Fibroblast of lung (primary cell): Measurements from ENCODE around the gene SUMF1. TPM values are rescaled to one million over a fixed set of nuclear protein-coding genes. Genes with fewer than 3 reads are reported as not detected.

ENCODE experiments used
- DNase-seq, 2 donors: peaks; one replicate each; pipeline versions ENCODE4 v3.0.0 to v3.0.0-alpha.2; 2010; ENCODE audit warnings: low read depth in 2 of 2
- H2AFZ ChIP-seq: 2 replicates; pipeline ENCODE4 v1.5.1; 2012; ENCODE audit warnings: low read length, control low read depth, inconsistent platforms
- H3K27ac ChIP-seq: 2 replicates; pipeline ENCODE4 v1.5.1; 2011; ENCODE audit warnings: low read length, control low read depth; ENCODE audit not compliant: insufficient read depth
- H3K27me3 ChIP-seq: 2 replicates; pipeline ENCODE4 v1.5.1; 2011; ENCODE audit warnings: mild to moderate bottlenecking, low read length; ENCODE audit not compliant: control insufficient read depth, insufficient read depth
- H3K36me3 ChIP-seq: 2 replicates; pipeline ENCODE4 v1.5.1; 2011; ENCODE audit warnings: low read length; ENCODE audit not compliant: control insufficient read depth, insufficient read depth
- H3K4me1 ChIP-seq: 2 replicates; pipeline ENCODE4 v1.5.1; 2011; ENCODE audit warnings: low read length; ENCODE audit not compliant: control insufficient read depth, insufficient read depth; ENCODE audit errors: extremely low read depth
- H3K4me2 ChIP-seq: 2 replicates; pipeline ENCODE4 v1.5.1; 2011; ENCODE audit warnings: low read length, control low read depth; ENCODE audit not compliant: insufficient read depth; ENCODE audit errors: extremely low read depth
- H3K4me3 ChIP-seq, 4 experiments: fragments of 200-600 bp in 1 of 4; sonication (generic) in 1 of 4; replicated peaks in 1 of 4; 2 replicates each; pipeline ENCODE4 v1.5.1; 2011 to 2016; ENCODE audit warnings: low read length in 4 of 4, low read depth in 3 of 4, mild to moderate bottlenecking in 3 of 4, control low read depth in 2 of 4, inconsistent platforms in 1 of 4, mixed read lengths in 1 of 4; ENCODE audit not compliant: insufficient read depth in 1 of 4; ENCODE audit errors: control extremely low read depth in 1 of 4
- H3K79me2 ChIP-seq: 2 replicates; pipeline ENCODE4 v1.5.1; 2012; ENCODE audit warnings: mild to moderate bottlenecking, low read length, inconsistent platforms; ENCODE audit not compliant: control insufficient read depth, insufficient read depth
- H3K9ac ChIP-seq: 2 replicates; pipeline ENCODE4 v1.5.1; 2011; ENCODE audit warnings: mild to moderate bottlenecking, low read length, control low read depth; ENCODE audit not compliant: insufficient read depth
- H3K9me3 ChIP-seq: 2 replicates; pipeline ENCODE4 v1.5.1; 2012; ENCODE audit warnings: low read depth, low read length; ENCODE audit not compliant: control insufficient read depth, insufficient read depth
- H4K20me1 ChIP-seq: 2 replicates; pipeline ENCODE4 v1.5.1; 2011; ENCODE audit warnings: low read length; ENCODE audit not compliant: control insufficient read depth, insufficient read depth; ENCODE audit errors: extremely low read depth
- CTCF ChIP-seq, 2 donors: IDR thresholded peaks in 1 of 2; conservative IDR thresholded peaks in 1 of 2; 1 replicate in 1 of 2; 2 replicates in 1 of 2; pipeline ENCODE4 v1.5.1; 2011 to 2012; ENCODE audit warnings: low read length in 2 of 2, control low read depth in 1 of 2, inconsistent platforms in 1 of 2, low read depth in 1 of 2, mild to moderate bottlenecking in 1 of 2
- EZH2 ChIP-seq: IDR thresholded peaks from 2 replicates; pipeline ENCODE4 v1.5.1; 2012; ENCODE audit warnings: low read length, control low read depth, mild to moderate bottlenecking; ENCODE audit errors: missing control alignments
- polyA plus RNA-seq, 2 donors: library from polyadenylated mRNA; depleted of rRNA in 1 of 2; stranded (reverse) in 1 of 2; unstranded in 1 of 2; fragments of >200 nt; gene quantifications; 2 replicates each; pipeline ENCODE4 v1.2.1, GENCODE V29; 2011 to 2012; ENCODE audit warnings: missing spikeins in 1 of 2
- total RNA-seq: library from RNA; depleted of rRNA; stranded (reverse); fragments of >200 nt; gene quantifications from 2 replicates; pipeline ENCODE4 v1.2.1, GENCODE V29; 2014

Gene SUMF1
- total and polyA plus RNA-seq, 2 donors (not counting 1 experiment from before 2014, with no cell fraction given) = 50.0 to 64.6 TPM

- Histone ChIP-seq H2AFZ (no peak overlapping the region), H3K79me2 (no peaks in the 10 kb centered on the region), H3K27me3 (peaks cover 3% of the 10 kb centered on the region), H3K4me2 (no peak overlapping the region), H3K4me3 (no peak overlapping the region), H3K9ac (no peak overlapping the region), H3K36me3 (no peaks in the 10 kb centered on the region), H3K4me1 (no peaks in the 10 kb centered on the region), H4K20me1 (no peaks in the 10 kb centered on the region), H3K9me3 (no peaks in the 10 kb centered on the region), H3K27ac (no peak overlapping the region)
- no peak for DNase-seq
- no peak for TF ChIP-seq CTCF (conservative IDR thresholded peaks at IDR 0.05 in 1 of 2, IDR thresholded peaks at IDR 0.05 in 1 of 2; ENCODE audit: low read depth in 1 of 2, low read length in 2 of 2)
- TF ChIP-seq EZH2 = no peak
Observed at GRCh38 chr3:4478261-4478660, 11.2 kb upstream of the SUMF1 start.

- Histone ChIP-seq H3K9ac (no peak overlapping the region), H3K4me2 (no peak overlapping the region), H3K79me2 (no peaks in the 10 kb centered on the region), H3K27me3 (peaks cover 8% of the 10 kb centered on the region), H4K20me1 (no peaks in the 10 kb centered on the region), H3K27ac (no peak overlapping the region), H3K36me3 (no peaks in the 10 kb centered on the region), H3K4me1 (no peaks in the 10 kb centered on the region), H3K4me3 (no peak overlapping the region), H3K9me3 (no peaks in the 10 kb centered on the region), H2AFZ (no peak overlapping the region)
- TF ChIP-seq EZH2 (no peak), CTCF (conservative IDR thresholded peaks at IDR 0.05 in 1 of 2, IDR thresholded peaks at IDR 0.05 in 1 of 2; ENCODE audit: low read depth in 1 of 2, low read length in 2 of 2) (no peak)
- peak in 1 of 2 donors; percentile 2 for DNase-seq
Observed at GRCh38 chr3:4476496-4476895, 9.4 kb upstream of the SUMF1 start.

- no peaks in the 10 kb centered on the region for H3K4me1 ChIP-seq
- TF ChIP-seq CTCF (conservative IDR thresholded peaks at IDR 0.05 in 1 of 2, IDR thresholded peaks at IDR 0.05 in 1 of 2; ENCODE audit: low read depth in 1 of 2, low read length in 2 of 2) (no peak), EZH2 (no peak)
- no peak overlapping the region for H2AFZ ChIP-seq
- no peak overlapping the region for H3K9ac ChIP-seq
- no peaks in the 10 kb centered on the region for H3K36me3 ChIP-seq
- no peaks in the 10 kb centered on the region for H4K20me1 ChIP-seq
- no peaks in the 10 kb centered on the region for H3K9me3 ChIP-seq
- no peak for DNase-seq
- H3K4me2 ChIP-seq = no peak overlapping the region
- no peak overlapping the region for H3K27ac ChIP-seq
- H3K4me3 ChIP-seq = no peak overlapping the region
- H3K27me3 ChIP-seq = peaks cover 8% of the 10 kb centered on the region
- no peaks in the 10 kb centered on the region for H3K79me2 ChIP-seq
Observed at GRCh38 chr3:4475804-4476203, 8.7 kb upstream of the SUMF1 start.
